Dermis lymphatic vessel endothelial cell (primary cell): ENCODE data around the gene RSRC1. TPM values are rescaled to one million over a fixed set of nuclear protein-coding genes. Genes with fewer than 3 reads are reported as not detected.

Source experiments
- total RNA-seq: library from RNA; depleted of rRNA; stranded (reverse); fragments of >200 nt; gene quantifications from 2 replicates; pipeline ENCODE4 v1.2.1, GENCODE V29; 2014

The RSRC1 gene, protein sequence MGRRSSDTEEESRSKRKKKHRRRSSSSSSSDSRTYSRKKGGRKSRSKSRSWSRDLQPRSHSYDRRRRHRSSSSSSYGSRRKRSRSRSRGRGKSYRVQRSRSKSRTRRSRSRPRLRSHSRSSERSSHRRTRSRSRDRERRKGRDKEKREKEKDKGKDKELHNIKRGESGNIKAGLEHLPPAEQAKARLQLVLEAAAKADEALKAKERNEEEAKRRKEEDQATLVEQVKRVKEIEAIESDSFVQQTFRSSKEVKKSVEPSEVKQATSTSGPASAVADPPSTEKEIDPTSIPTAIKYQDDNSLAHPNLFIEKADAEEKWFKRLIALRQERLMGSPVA
- 29.0 and 44.3 TPM in 2 replicates for total RNA-seq

DNA sequence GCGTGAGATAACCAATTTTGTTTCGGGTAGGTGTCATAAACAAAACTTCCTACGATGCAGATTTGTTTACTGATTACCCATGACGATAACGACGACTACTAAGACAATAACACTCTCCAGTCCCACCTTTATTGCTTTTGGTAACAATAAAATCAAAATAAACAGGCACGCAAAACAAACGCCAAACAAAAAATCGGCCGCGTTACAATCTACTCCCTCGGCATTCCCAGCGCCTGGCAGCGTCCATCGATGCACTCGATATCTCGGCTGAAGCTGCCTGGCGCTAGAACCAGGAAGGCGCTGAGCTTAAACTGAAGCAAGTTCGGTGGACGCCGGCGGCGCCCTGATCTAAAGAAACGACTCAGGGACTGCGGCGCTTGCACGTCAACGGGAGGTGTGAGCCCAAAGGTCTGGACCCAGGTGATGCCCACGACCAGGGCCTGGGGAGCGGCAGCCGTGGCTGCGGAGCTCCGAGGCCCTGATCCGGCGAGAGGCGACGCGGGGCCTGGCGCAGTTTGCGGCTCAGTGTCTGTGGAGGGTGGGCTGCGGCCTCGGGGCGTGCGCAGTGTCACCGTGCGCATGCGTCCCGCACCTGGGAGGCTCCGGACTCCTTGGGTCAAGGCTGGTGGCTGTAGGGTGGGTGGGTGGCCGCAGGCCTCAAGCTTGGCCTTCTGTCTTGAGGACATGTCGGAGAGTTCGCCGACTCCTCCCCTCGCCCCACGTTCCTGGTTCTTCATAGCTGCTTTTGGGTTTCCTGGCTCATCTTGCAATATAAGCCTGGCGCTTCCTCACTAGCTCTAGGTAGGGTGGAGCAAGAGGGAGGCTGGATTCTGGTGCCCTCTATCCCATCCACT lies at the start of gene RSRC1:
TSS of gene RSRC1 (plus strand) at position 286 of the 854 bp plus-strand sequence. CDS start 12,016 bp downstream, outside the sequence.

DNA sequence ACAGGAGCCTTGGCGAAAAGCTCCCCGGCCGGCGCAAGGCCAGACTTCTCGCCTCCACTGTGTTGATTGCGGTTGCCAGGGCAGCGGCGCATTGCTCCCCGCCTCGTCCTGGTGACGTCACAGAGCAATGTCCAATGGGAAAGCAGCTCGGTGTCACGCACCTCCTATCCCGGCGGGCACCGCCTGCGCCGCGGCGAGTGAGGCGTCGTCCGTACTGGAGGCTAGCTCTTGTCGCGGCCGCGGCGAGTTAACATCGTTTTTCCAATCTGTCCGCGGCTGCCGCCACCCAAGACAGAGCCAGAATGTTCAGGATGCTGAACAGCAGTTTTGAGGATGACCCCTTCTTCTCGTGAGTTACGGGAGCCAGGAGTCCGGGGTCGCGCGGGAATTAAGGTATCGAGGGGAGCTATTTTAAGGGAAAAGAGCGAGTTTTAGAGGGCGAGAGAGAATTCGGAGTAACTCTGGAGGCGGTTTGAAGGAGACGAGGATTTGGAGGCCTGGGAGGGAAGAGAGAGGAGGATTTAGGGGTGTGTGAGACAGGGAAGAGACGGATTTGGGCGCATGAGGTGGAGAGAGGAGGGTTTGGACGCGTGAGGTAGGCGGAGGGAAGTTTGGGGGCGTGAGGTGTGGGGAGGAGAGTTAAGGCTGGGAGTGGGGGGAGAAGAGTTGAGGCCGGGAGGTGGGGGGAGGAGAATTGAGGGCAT lies 461.3 kb downstream of the RSRC1 start, which contains the start of gene MLF1:
TSS of gene MLF1 (plus strand) at position 196 of the 704 bp plus-strand sequence. CDS start at position 303, 107 bp downstream.

Other genes starting within 250 kb of the RSRC1 start
- gene SHOX2, start 3.7 kb upstream of the RSRC1 start, total RNA-seq, result 0.11 TPM in 1 of 2 replicates, not detected in the other